ENCODE data around the gene ADIPOQ.
"Not testable (repeated sequence)": the region's sequence is repeated elsewhere in the genome, so short reads cannot be mapped to it uniquely, and the experiment has no call there.

The ADIPOQ gene

GRCh38 chr3:186842426-186843038, at the start of gene ADIPOQ:
ADIPOQ (plus strand) TSS chr3:186842710; CDS start chr3:186853059, 10,349 bp downstream.
- TF ChIP-seq, protein P1, sequence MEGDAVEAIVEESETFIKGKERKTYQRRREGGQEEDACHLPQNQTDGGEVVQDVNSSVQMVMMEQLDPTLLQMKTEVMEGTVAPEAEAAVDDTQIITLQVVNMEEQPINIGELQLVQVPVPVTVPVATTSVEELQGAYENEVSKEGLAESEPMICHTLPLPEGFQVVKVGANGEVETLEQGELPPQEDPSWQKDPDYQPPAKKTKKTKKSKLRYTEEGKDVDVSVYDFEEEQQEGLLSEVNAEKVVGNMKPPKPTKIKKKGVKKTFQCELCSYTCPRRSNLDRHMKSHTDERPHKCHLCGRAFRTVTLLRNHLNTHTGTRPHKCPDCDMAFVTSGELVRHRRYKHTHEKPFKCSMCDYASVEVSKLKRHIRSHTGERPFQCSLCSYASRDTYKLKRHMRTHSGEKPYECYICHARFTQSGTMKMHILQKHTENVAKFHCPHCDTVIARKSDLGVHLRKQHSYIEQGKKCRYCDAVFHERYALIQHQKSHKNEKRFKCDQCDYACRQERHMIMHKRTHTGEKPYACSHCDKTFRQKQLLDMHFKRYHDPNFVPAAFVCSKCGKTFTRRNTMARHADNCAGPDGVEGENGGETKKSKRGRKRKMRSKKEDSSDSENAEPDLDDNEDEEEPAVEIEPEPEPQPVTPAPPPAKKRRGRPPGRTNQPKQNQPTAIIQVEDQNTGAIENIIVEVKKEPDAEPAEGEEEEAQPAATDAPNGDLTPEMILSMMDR (IDR thresholded peaks at IDR 0.05; ENCODE audit: low read depth, low read length, missing control alignments) = no peak
- H3K4me3 ChIP-seq (ENCODE audit: low read depth, low read length) = no peak within 1 kb of the TSS
- no peak for DNase-seq (ENCODE audit: low read depth)
- in situ Hi-C loops (cut with HindIII; ENCODE audit: low sequenced_read_pairs) = no loop called here

DNA sequence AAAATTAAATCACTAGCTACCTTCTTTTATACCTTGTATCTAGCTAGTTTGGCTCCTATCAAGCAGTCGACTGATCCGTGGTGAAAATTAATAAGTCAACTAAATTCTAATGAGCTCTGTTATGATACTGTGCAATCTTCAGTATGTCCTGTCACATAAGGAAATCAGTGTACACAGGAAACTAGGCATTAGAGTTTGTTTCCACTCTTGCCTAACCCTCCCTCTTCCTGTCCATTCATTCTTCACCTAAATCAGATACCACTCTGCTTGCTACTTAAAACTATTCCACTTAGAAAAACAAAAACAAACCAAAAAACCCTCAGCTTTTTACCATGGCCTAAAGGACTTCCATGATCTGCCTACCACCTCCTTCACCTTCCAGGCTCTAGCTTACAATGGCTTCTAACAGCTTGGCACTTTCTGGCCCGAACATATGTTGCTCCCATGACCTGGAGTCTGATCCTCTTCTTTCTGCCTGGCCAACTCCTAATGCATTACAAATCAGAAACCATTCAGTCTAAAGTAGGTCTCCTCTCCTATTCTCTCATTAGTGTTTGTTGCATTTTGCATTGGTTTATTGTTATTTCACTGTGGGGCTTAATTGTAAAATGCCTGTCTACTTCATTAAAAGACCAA, 44.2 kb upstream of the ADIPOQ start:
- TF ChIP-seq, protein P1 (IDR thresholded peaks at IDR 0.05; ENCODE audit: low read depth, low read length, missing control alignments) = no peak
- in situ Hi-C loops (cut with HindIII; ENCODE audit: low sequenced_read_pairs) = no loop called here
- H3K4me3 ChIP-seq (ENCODE audit: low read depth, low read length) = no peak overlapping the region
- no peak for DNase-seq (ENCODE audit: low read depth)

DNA sequence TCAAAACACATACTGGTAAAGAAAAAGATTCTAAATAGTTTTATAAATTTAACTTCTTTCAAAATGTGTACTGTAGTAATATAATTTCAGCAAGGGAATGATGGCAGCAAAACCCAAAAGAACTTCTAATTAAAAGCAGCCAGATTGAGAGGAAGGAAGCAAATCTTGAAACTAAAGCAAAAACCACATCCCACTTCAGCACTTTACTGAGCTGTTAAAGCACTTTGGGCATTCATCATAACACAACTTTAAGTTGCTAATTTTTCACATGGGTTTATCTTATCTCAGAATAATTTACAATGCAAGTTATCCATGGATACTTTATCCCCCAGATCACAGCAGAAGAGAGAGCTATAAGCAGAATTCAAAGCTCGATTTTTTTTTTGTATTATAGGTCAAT, 42.2 kb upstream of the ADIPOQ start:
- TF ChIP-seq, protein P1 (IDR thresholded peaks at IDR 0.05; ENCODE audit: low read depth, low read length, missing control alignments) = no peak
- no peak for DNase-seq (ENCODE audit: low read depth)
- H3K4me3 ChIP-seq (ENCODE audit: low read depth, low read length) = no peak overlapping the region
- in situ Hi-C loops (cut with HindIII; ENCODE audit: low sequenced_read_pairs) = no loop called here

- DNase-seq (ENCODE audit: low read depth) = no peak
- TF ChIP-seq, protein P1 (IDR thresholded peaks at IDR 0.05; ENCODE audit: low read depth, low read length, missing control alignments) = no peak
- no peak overlapping the region for H3K4me3 ChIP-seq (ENCODE audit: low read depth, low read length)
- in situ Hi-C loops (cut with HindIII; ENCODE audit: low sequenced_read_pairs) = no loop called here
Observed at GRCh38 chr3:186802701-186803100, 39.8 kb upstream of the ADIPOQ start.

GRCh38 chr3:186803447-186803846, 39.1 kb upstream of the ADIPOQ start:
- H3K4me3 ChIP-seq (ENCODE audit: low read depth, low read length); DNase-seq (ENCODE audit: low read depth); in situ Hi-C loops (cut with HindIII; ENCODE audit: low sequenced_read_pairs): not testable (repeated sequence)

- TF ChIP-seq, protein P1 (IDR thresholded peaks at IDR 0.05; ENCODE audit: low read depth, low read length, missing control alignments) = no peak
- in situ Hi-C loops (cut with HindIII; ENCODE audit: low sequenced_read_pairs) = no loop called here
- H3K4me3 ChIP-seq (ENCODE audit: low read depth, low read length) = peak within 1 kb of the TSS; percentile 63
- DNase-seq (ENCODE audit: low read depth) = no peak
Observed at GRCh38 chr3:186806089-186807055, 36.1 kb upstream of the ADIPOQ start, which contains the start of gene RFC4. RFC4 (minus strand) TSS chr3:186806482; CDS start chr3:186804713, 1,769 bp downstream.
